ENCODE measurements around the gene MAPK14. TPM values are rescaled to one million over a fixed set of nuclear protein-coding genes. Genes with fewer than 3 reads are reported as not detected.

The MAPK14 gene
- total RNA-seq, 2 experiments from 2014 or later = 39.1 to 44.0 TPM

- intact Hi-C loops (cut with DNase I, micrococcal nuclease) = no loop called here
Measured at GRCh38 chr6:36136034-36136433, 108.4 kb downstream of the MAPK14 start.

GRCh38 chr6:36136551-36136950, 108.9 kb downstream of the MAPK14 start:
- ATAC-seq (no peak), DNase-seq (no peak)
- Mint-ChIP-seq H3K9me3 (ENCODE audit: low read depth) (no peaks in the 10 kb centered on the region), H3K36me3 (ENCODE audit: low read depth) (peaks cover 61% of the 10 kb centered on the region), H3K4me1 (peaks cover 42% of the 10 kb centered on the region), H3K4me3 (no peak overlapping the region), H3K27ac (no peak overlapping the region), H3K27me3 (no peaks in the 10 kb centered on the region)
- ChIA-PET CTCF (no interaction called here), POLR2A (no interaction called here)
- intact Hi-C loops (cut with DNase I, micrococcal nuclease) = no loop called here

More at GRCh38 chr6:36136034-36136433, 108.4 kb downstream of the MAPK14 start:
- Mint-ChIP-seq H3K9me3 (ENCODE audit: low read depth) (no peaks in the 10 kb centered on the region), H3K4me1 (peaks cover 40% of the 10 kb centered on the region), H3K27ac (no peak overlapping the region), H3K4me3 (no peak overlapping the region), H3K36me3 (ENCODE audit: low read depth) (peaks cover 61% of the 10 kb centered on the region), H3K27me3 (no peaks in the 10 kb centered on the region)
- ATAC-seq = no peak
- ChIA-PET CTCF (no interaction called here), POLR2A (no interaction called here)
- no peak for DNase-seq

- H3K27me3 Mint-ChIP-seq = no peaks in the 10 kb centered on the region
- ChIA-PET CTCF (interaction anchor here (1.0 to 1.5 kb wide), 3 partner anchors 17 to 57 kb away, joined by 3 to 7 read pairs (median 4); no protein-coding TSS in a partner anchor), POLR2A (no interaction called here)
- DNase-seq (no peak), ATAC-seq (no peak)
- peaks cover 29% of the 10 kb centered on the region for H3K4me1 Mint-ChIP-seq
- no peaks in the 10 kb centered on the region for H3K9me3 Mint-ChIP-seq (ENCODE audit: low read depth)
- intact Hi-C loops (cut with DNase I, micrococcal nuclease) = loop anchor here in 1 of 2 experiments (1.0 kb wide), 1 partner anchor 58 kb away; the partner anchor contains the start of gene BRPF3
- peaks cover 51% of the 10 kb centered on the region for H3K36me3 Mint-ChIP-seq (ENCODE audit: low read depth)
- no peak overlapping the region for H3K27ac Mint-ChIP-seq
- no peak overlapping the region for H3K4me3 Mint-ChIP-seq
Measured at GRCh38 chr6:36138667-36139066, 111.1 kb downstream of the MAPK14 start.

- ATAC-seq = no peak
- Mint-ChIP-seq H3K27ac (no peak overlapping the region), H3K9me3 (ENCODE audit: low read depth) (no peaks in the 10 kb centered on the region), H3K36me3 (ENCODE audit: low read depth) (peaks cover 47% of the 10 kb centered on the region), H3K4me3 (no peak overlapping the region), H3K27me3 (no peaks in the 10 kb centered on the region), H3K4me1 (peaks cover 26% of the 10 kb centered on the region)
- intact Hi-C loops (cut with DNase I, micrococcal nuclease) = loop anchor here in 1 of 2 experiments (1.0 kb wide), 1 partner anchor 57 kb away; the partner anchor contains the start of gene BRPF3
- ChIA-PET POLR2A (no interaction called here), CTCF (interaction anchor here (1.0 to 1.5 kb wide), 3 partner anchors 11 to 56 kb away, joined by 3 to 7 read pairs (median 4); no protein-coding TSS in a partner anchor)
- DNase-seq = peak; percentile 51
Measured at GRCh38 chr6:36139431-36139830, 111.8 kb downstream of the MAPK14 start.

GRCh38 chr6:36139991-36140710, 112.5 kb downstream of the MAPK14 start:
- ChIA-PET POLR2A (no interaction called here), CTCF (interaction anchor here (0.7 to 1.5 kb wide), 5 partner anchors 11 to 112 kb away, joined by 3 to 7 read pairs (median 4); partner anchors contain the start of gene MAPK14)
- DNase-seq = no peak
- peaks cover 43% of the 10 kb centered on the region for H3K36me3 Mint-ChIP-seq (ENCODE audit: low read depth)
- H3K4me3 Mint-ChIP-seq = no peak overlapping the region
- intact Hi-C loops (cut with DNase I, micrococcal nuclease) = loop anchor here (1.0 kb wide), 2 partner anchors 9 to 56 kb away; partner anchors contain the start of gene BRPF3 (in 1 of the 2)
- H3K27ac Mint-ChIP-seq = peak overlapping the region; percentile 37
- H3K9me3 Mint-ChIP-seq (ENCODE audit: low read depth) = no peaks in the 10 kb centered on the region
- no peaks in the 10 kb centered on the region for H3K27me3 Mint-ChIP-seq
- no peak for ATAC-seq
- H3K4me1 Mint-ChIP-seq = peaks cover 26% of the 10 kb centered on the region

DNA sequence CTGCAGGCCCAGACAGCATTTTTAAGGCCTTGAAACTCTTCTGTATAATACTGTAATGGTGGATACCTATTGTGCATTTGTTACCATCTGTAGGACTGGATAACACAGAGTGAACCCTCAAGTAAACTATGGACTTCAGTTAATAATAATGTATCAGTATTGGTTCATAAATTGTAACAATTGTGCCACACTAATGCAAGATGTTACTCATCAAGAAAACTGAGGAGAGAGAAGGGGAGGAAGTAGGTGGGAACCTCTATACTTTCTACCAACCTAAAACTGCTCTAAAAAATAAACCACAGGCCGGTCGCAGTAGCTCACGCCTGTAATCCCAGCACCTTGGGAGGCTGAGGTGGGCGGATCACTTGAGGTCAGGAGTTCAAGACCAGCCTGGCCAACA, 113.5 kb downstream of the MAPK14 start:
- intact Hi-C loops (cut with DNase I, micrococcal nuclease) = no loop called here
- H3K27ac Mint-ChIP-seq = peak overlapping the region; percentile 37

GRCh38 chr6:36141961-36142360, 114.4 kb downstream of the MAPK14 start:
- Mint-ChIP-seq H3K4me1 (peaks cover 30% of the 10 kb centered on the region), H3K4me3 (no peak overlapping the region), H3K27ac (peak overlapping the region; percentile 37), H3K36me3 (ENCODE audit: low read depth) (peaks cover 29% of the 10 kb centered on the region), H3K27me3 (no peaks in the 10 kb centered on the region), H3K9me3 (ENCODE audit: low read depth) (no peaks in the 10 kb centered on the region)
- intact Hi-C loops (cut with DNase I, micrococcal nuclease) = no loop called here
- CTCF ChIA-PET = interaction anchor here (0.6 to 1.8 kb wide), 6 partner anchors 10 to 394 kb away, joined by 3 to 5 read pairs (median 3); no protein-coding TSS in a partner anchor
- DNase-seq (no peak), ATAC-seq (no peak)
- POLR2A ChIA-PET = no interaction called here

More for the DNA sequence above, 113.5 kb downstream of the MAPK14 start:
- POLR2A ChIA-PET = no interaction called here
- ATAC-seq = peak; percentile 82
- Mint-ChIP-seq H3K4me3 (no peak overlapping the region), H3K36me3 (ENCODE audit: low read depth) (peaks cover 36% of the 10 kb centered on the region), H3K4me1 (peaks cover 26% of the 10 kb centered on the region), H3K9me3 (ENCODE audit: low read depth) (no peaks in the 10 kb centered on the region), H3K27me3 (no peaks in the 10 kb centered on the region)
- DNase-seq = no peak
- CTCF ChIA-PET = interaction anchor here (0.7 to 1.8 kb wide), 3 partner anchors 9 to 27 kb away, joined by 4 to 5 read pairs (median 5); no protein-coding TSS in a partner anchor

DNA sequence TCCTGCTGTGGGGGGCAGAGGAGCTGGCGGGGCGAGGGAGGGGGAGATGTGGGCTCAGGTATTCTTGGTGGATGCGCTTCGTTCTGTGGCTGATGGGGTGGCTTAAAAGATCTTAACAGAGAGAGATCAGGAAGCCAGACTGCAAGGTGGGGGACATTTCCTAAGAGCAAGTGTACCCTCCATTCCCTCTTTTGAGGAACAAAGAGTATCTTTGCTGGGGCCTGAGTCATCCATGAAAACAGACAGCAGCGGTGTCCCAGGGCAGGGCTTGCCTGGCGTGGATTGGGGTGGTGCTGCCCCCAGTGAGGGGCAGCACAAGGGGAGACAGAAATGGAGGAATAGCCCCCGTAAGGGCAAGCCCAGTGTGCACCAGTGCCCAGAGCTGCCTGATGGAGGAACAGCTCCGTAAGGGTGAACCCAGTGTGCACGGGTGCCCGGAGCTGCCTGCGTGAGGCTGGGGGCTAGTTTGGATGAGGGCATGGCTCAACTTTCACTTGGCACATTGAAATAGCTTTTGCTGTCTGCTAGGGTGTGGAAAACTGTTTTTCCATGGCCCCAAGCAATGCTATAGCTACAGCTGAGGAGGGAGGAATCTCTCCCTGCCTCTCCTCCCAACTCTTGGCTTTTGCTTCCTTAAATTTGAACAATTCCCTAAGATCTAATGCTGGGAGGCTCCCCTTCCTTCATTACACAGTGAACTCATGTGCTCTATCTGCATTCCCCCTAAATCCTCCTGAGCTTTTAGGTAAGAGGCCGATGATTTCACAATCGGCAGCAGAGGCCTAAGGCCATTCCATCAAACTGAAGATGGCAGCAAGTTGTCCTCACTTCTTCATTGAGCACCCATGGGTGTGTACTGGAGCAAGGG, 115.6 kb downstream of the MAPK14 start:
- H3K27me3 Mint-ChIP-seq = no peaks in the 10 kb centered on the region
- H3K36me3 Mint-ChIP-seq (ENCODE audit: low read depth) = peaks cover 23% of the 10 kb centered on the region
- H3K27ac Mint-ChIP-seq = no peak overlapping the region
- ChIA-PET POLR2A (no interaction called here), CTCF (interaction anchor here (0.9 to 1.0 kb wide), 2 partner anchors 47 to 114 kb away, joined by 3 to 4 read pairs; no protein-coding TSS in a partner anchor)
- intact Hi-C loops (cut with DNase I, micrococcal nuclease) = no loop called here
- peaks cover 3% of the 10 kb centered on the region for H3K9me3 Mint-ChIP-seq (ENCODE audit: low read depth)
- ATAC-seq (no peak), DNase-seq (no peak)
- peaks cover 33% of the 10 kb centered on the region for H3K4me1 Mint-ChIP-seq
- no peak overlapping the region for H3K4me3 Mint-ChIP-seq

- ChIA-PET CTCF (interaction anchor here (1.2 to 2.1 kb wide), 2 partner anchors 14 to 50 kb away, joined by 3 to 6 read pairs; no protein-coding TSS in a partner anchor), POLR2A (no interaction called here)
- peaks cover 27% of the 10 kb centered on the region for H3K4me1 Mint-ChIP-seq
- peaks cover 10% of the 10 kb centered on the region for H3K36me3 Mint-ChIP-seq (ENCODE audit: low read depth)
- DNase-seq (no peak), ATAC-seq (no peak)
- intact Hi-C loops (cut with DNase I, micrococcal nuclease) = no loop called here
- H3K27ac Mint-ChIP-seq = no peak overlapping the region
- peaks cover 5% of the 10 kb centered on the region for H3K9me3 Mint-ChIP-seq (ENCODE audit: low read depth)
- H3K27me3 Mint-ChIP-seq = no peaks in the 10 kb centered on the region
- no peak overlapping the region for H3K4me3 Mint-ChIP-seq
Measured at GRCh38 chr6:36145495-36145894, 117.9 kb downstream of the MAPK14 start.

GRCh38 chr6:36147294-36147693, 119.7 kb downstream of the MAPK14 start:
- ChIA-PET CTCF (interaction anchor here (0.7 kb wide), 1 partner anchor 149 kb away, joined by 3 read pairs; no protein-coding TSS in a partner anchor), POLR2A (no interaction called here)

GRCh38 chr6:36149476-36149875, 121.9 kb downstream of the MAPK14 start:
- CTCF ChIA-PET = no interaction called here

More at GRCh38 chr6:36147294-36147693, 119.7 kb downstream of the MAPK14 start:
- no peak overlapping the region for H3K4me3 Mint-ChIP-seq
- H3K27ac Mint-ChIP-seq = no peak overlapping the region
- DNase-seq (no peak), ATAC-seq (no peak)
- H3K36me3 Mint-ChIP-seq (ENCODE audit: low read depth) = peaks cover under 1% of the 10 kb centered on the region
- intact Hi-C loops (cut with DNase I, micrococcal nuclease) = no loop called here
- peaks cover 5% of the 10 kb centered on the region for H3K9me3 Mint-ChIP-seq (ENCODE audit: low read depth)
- peaks cover 13% of the 10 kb centered on the region for H3K4me1 Mint-ChIP-seq
- H3K27me3 Mint-ChIP-seq = no peaks in the 10 kb centered on the region

More at GRCh38 chr6:36149476-36149875, 121.9 kb downstream of the MAPK14 start:
- intact Hi-C loops (cut with DNase I, micrococcal nuclease) = no loop called here
- DNase-seq (no peak), ATAC-seq (no peak)
- Mint-ChIP-seq H3K27ac (no peak overlapping the region), H3K4me1 (peaks cover 11% of the 10 kb centered on the region), H3K36me3 (ENCODE audit: low read depth) (no peaks in the 10 kb centered on the region), H3K9me3 (ENCODE audit: low read depth) (peaks cover 5% of the 10 kb centered on the region), H3K4me3 (no peak overlapping the region), H3K27me3 (no peaks in the 10 kb centered on the region)
- POLR2A ChIA-PET = no interaction called here

All from activated CD4-positive, alpha-beta T cell treated with anti-CD3 and anti-CD28 coated beads for 36 hours (primary cell).